ENCODE results near the gene PRKRIP1. TPM values are rescaled to one million over a fixed set of nuclear protein-coding genes. Genes with fewer than 3 reads are reported as not detected.

The PRKRIP1 gene
- total RNA-seq, 2 donors from 2014 or later = 30.3 to 35.0 TPM

DNA sequence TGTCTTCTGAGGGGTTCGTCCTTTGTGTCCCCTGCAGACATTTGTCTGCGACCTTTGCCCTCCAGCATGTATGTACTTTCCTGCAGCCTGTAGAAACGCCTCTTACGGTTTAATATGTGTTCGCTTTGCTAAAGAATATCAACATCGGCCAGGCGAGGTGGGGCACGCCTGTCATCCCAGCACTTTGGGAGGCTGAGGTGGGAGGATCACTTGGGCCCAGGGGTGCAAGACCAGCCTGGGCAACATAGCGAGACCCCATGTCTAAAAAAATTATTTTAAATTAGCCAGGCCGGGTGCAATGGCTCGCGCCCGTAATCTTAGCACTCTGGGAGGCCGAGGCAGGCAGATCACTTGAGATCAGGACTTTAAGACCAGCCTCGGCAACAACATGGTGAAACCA is 53.0 kb downstream of the PRKRIP1 start:
- Histone ChIP-seq H3K4me3 (ENCODE audit: low read length) (no peak overlapping the region), H3K9ac (ENCODE audit: extremely low read depth, low read length, poor library complexity, severe bottlenecking) (no peak overlapping the region), H3K27me3 (ENCODE audit: control insufficient read depth, insufficient read depth, low read length, poor library complexity, severe bottlenecking) (no peaks in the 10 kb centered on the region), H3K36me3 (ENCODE audit: control insufficient read depth, insufficient read depth, low read length) (no peaks in the 10 kb centered on the region), H3K9me3 (ENCODE audit: control insufficient read depth, low read length) (no peaks in the 10 kb centered on the region), H3K4me1 (ENCODE audit: control insufficient read depth, insufficient read depth, low read length) (no peaks in the 10 kb centered on the region), H3K27ac (ENCODE audit: low read depth, low read length) (no peak overlapping the region)
- Mint-ChIP-seq H3K4me1 (no peaks in the 10 kb centered on the region), H3K36me3 (ENCODE audit: low read depth) (peaks cover 9% of the 10 kb centered on the region), H3K27me3 (ENCODE audit: insufficient read depth) (no peaks in the 10 kb centered on the region), H3K9me3 (no peaks in the 10 kb centered on the region), H3K27ac (no peak overlapping the region), H3K4me3 (no peak overlapping the region)
- 95 to 98% methylated on average over 13 to 15 of the region's 15 CpGs for WGBS, 2 experiments (ENCODE audit: insufficient coverage in 1 of 2, insufficient read length in 1 of 2)
- DNase-seq = no peak
- TF ChIP-seq, protein P1, sequence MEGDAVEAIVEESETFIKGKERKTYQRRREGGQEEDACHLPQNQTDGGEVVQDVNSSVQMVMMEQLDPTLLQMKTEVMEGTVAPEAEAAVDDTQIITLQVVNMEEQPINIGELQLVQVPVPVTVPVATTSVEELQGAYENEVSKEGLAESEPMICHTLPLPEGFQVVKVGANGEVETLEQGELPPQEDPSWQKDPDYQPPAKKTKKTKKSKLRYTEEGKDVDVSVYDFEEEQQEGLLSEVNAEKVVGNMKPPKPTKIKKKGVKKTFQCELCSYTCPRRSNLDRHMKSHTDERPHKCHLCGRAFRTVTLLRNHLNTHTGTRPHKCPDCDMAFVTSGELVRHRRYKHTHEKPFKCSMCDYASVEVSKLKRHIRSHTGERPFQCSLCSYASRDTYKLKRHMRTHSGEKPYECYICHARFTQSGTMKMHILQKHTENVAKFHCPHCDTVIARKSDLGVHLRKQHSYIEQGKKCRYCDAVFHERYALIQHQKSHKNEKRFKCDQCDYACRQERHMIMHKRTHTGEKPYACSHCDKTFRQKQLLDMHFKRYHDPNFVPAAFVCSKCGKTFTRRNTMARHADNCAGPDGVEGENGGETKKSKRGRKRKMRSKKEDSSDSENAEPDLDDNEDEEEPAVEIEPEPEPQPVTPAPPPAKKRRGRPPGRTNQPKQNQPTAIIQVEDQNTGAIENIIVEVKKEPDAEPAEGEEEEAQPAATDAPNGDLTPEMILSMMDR (conservative IDR thresholded peaks at IDR 0.05) = no peak

DNA sequence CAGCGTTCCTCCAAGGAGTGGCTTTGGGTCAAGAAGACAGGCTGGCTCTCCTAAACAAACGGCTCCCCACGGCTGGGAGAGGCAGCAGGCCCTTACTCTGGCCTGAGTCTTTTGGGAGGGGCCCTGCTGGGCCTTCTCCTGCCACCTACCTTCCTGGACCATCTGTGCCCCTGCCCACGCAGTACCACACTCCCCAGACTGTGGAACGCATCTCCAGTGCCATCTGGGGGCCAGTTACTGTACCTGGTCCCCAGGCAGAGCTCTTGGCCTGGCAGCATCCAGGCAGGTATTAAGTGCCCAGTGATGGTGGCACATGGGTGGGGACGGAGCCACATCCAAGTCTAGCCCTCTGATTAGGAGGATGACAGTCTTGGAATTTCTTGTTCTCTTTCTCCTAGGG is 54.1 kb downstream of the PRKRIP1 start:
- H3K36me3 ChIP-seq (ENCODE audit: control insufficient read depth, insufficient read depth, low read length) = no peaks in the 10 kb centered on the region
- no peaks in the 10 kb centered on the region for H3K27me3 ChIP-seq (ENCODE audit: control insufficient read depth, insufficient read depth, low read length, poor library complexity, severe bottlenecking)
- H3K9ac ChIP-seq (ENCODE audit: extremely low read depth, low read length, poor library complexity, severe bottlenecking) = no peak overlapping the region
- no peak overlapping the region for H3K27ac ChIP-seq (ENCODE audit: low read depth, low read length)
- H3K27ac Mint-ChIP-seq = no peak overlapping the region
- H3K4me1 ChIP-seq (ENCODE audit: control insufficient read depth, insufficient read depth, low read length) = no peaks in the 10 kb centered on the region
- no peaks in the 10 kb centered on the region for H3K27me3 Mint-ChIP-seq (ENCODE audit: insufficient read depth)
- H3K4me3 ChIP-seq (ENCODE audit: low read length) = no peak overlapping the region
- H3K4me3 Mint-ChIP-seq = no peak overlapping the region
- 91 to 94% methylated on average over 6 of the region's 6 CpGs for WGBS, 2 experiments (ENCODE audit: insufficient coverage in 1 of 2, insufficient read length in 1 of 2)
- H3K4me1 Mint-ChIP-seq = no peaks in the 10 kb centered on the region
- H3K9me3 ChIP-seq (ENCODE audit: control insufficient read depth, low read length) = no peaks in the 10 kb centered on the region
- H3K9me3 Mint-ChIP-seq = no peaks in the 10 kb centered on the region
- peak; percentile 50 for DNase-seq
- peaks cover 4% of the 10 kb centered on the region for H3K36me3 Mint-ChIP-seq (ENCODE audit: low read depth)
- TF ChIP-seq, protein P1 (conservative IDR thresholded peaks at IDR 0.05) = peak; percentile 30

DNA sequence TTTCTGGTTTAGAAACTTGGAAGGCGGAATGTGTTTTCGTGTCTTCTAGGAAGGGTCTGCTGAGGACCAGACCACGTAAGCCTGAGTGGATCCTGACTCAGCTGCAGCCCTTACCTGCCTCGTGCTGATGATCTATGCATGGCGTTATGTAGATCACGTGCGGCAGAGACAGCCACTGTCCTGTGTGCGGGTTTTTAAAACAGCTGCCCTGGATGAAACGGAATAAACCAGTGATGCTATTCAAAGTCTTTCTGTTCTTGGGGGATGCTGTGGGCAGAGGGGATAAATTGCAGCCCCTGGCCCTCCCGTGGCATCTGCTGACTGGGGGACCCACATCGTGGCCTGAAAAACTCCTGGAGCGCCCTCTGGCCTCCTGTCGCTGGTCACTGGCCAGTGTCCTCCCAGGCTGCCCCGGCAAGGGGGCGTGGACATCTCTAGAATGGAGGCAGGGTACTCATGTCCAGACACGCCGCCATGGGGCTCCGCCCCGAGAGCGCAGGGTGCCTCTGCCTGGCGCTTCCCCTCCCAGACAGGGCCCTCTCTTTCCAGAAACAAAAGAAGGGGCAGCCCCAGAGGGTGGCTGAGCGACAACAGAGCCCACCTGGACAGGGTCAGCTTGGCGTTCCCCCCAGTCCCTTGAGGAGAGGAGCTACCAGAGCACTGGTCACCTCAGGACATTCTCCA is 55.4 kb downstream of the PRKRIP1 start:
- no peaks in the 10 kb centered on the region for H3K36me3 ChIP-seq (ENCODE audit: control insufficient read depth, insufficient read depth, low read length)
- H3K9me3 ChIP-seq (ENCODE audit: control insufficient read depth, low read length) = no peaks in the 10 kb centered on the region
- peak overlapping the region; percentile 8 for H3K27ac ChIP-seq (ENCODE audit: low read depth, low read length)
- H3K4me1 Mint-ChIP-seq = no peaks in the 10 kb centered on the region
- H3K9ac ChIP-seq (ENCODE audit: extremely low read depth, low read length, poor library complexity, severe bottlenecking) = no peak overlapping the region
- no peak overlapping the region for H3K27ac Mint-ChIP-seq
- H3K27me3 Mint-ChIP-seq (ENCODE audit: insufficient read depth) = no peaks in the 10 kb centered on the region
- peaks cover 6% of the 10 kb centered on the region for H3K36me3 Mint-ChIP-seq (ENCODE audit: low read depth)
- H3K27me3 ChIP-seq (ENCODE audit: control insufficient read depth, insufficient read depth, low read length, poor library complexity, severe bottlenecking) = no peaks in the 10 kb centered on the region
- WGBS, 2 experiments (ENCODE audit: insufficient coverage in 1 of 2, insufficient read length in 1 of 2) = 74 to 89% methylated on average over 12 to 23 of the region's 23 CpGs
- no peak overlapping the region for H3K4me3 ChIP-seq (ENCODE audit: low read length)
- H3K4me1 ChIP-seq (ENCODE audit: control insufficient read depth, insufficient read depth, low read length) = no peaks in the 10 kb centered on the region
- TF ChIP-seq, protein P1 (conservative IDR thresholded peaks at IDR 0.05) = peak; percentile 36
- no peaks in the 10 kb centered on the region for H3K9me3 Mint-ChIP-seq
- DNase-seq = peak; percentile 77
- H3K4me3 Mint-ChIP-seq = no peak overlapping the region

Measured in endodermal cell (in vitro differentiated cells).